GM23338 (cell line): ENCODE data around the gene PTX3. TPM values are rescaled to one million over a fixed set of nuclear protein-coding genes. Genes with fewer than 3 reads are reported as not detected.

Experiments
- ATAC-seq: fragments of 200-7000 bp; cut with Tn5 transposase; 3 replicates; pipeline ENCODE4 v1.9.1; 2020
- DNase-seq: peaks from one replicate; pipeline ENCODE4 v3.0.0-alpha.2; 2015; ENCODE audit warnings: low spot score
- H2AFZ ChIP-seq: fragments of 200-600 bp; sonication (generic); 2 replicates; pipeline ENCODE4 v1.8.0; 2016; ENCODE audit warnings: antibody characterized with exemption, mild to moderate bottlenecking, moderate library complexity
- H3F3A ChIP-seq: fragments of 200-600 bp; sonication (generic); replicated peaks from 2 replicates; pipeline ENCODE4 v1.8.0; 2017; ENCODE audit warnings: antibody characterized with exemption, mixed run types, low read depth
- H3K27ac ChIP-seq: fragments of 200-600 bp; sonication (generic); 2 replicates; pipeline ENCODE4 v1.6.1; 2016; ENCODE audit warnings: low read depth
- H3K27me3 ChIP-seq: fragments of 200-600 bp; sonication (generic); 2 replicates; pipeline ENCODE4 v1.8.0; 2016; ENCODE audit warnings: mild to moderate bottlenecking, mixed run types, moderate library complexity; ENCODE audit not compliant: insufficient read depth
- H3K36me3 ChIP-seq: fragments of 200-600 bp; sonication (generic); 2 replicates; pipeline ENCODE4 v1.8.0; 2016; ENCODE audit warnings: mild to moderate bottlenecking; ENCODE audit not compliant: insufficient read depth
- H3K4me1 ChIP-seq: fragments of 200-600 bp; sonication (generic); 2 replicates; pipeline ENCODE4 v1.8.0; 2016; ENCODE audit warnings: mild to moderate bottlenecking, moderate library complexity; ENCODE audit not compliant: insufficient read depth
- H3K4me2 ChIP-seq: fragments of 200-600 bp; sonication (generic); 2 replicates; pipeline ENCODE4 v1.7.1; 2017; ENCODE audit warnings: mixed run types
- H3K4me3 ChIP-seq: fragments of 200-600 bp; sonication (generic); 2 replicates; pipeline ENCODE4 v1.6.1; 2016; ENCODE audit warnings: mixed run types
- H3K79me2 ChIP-seq: fragments of 200-600 bp; sonication (generic); replicated peaks from 2 replicates; pipeline ENCODE4 v1.8.0; 2017; ENCODE audit warnings: mild to moderate bottlenecking; ENCODE audit not compliant: insufficient read depth
- H3K9me2 ChIP-seq: fragments of 200-600 bp; sonication (generic); 2 replicates; pipeline ENCODE4 v1.8.0; 2017; ENCODE audit not compliant: insufficient read depth
- H4K20me1 ChIP-seq: fragments of 200-600 bp; sonication (generic); replicated peaks from 2 replicates; pipeline ENCODE4 v1.8.0; 2017; ENCODE audit warnings: mild to moderate bottlenecking; ENCODE audit not compliant: insufficient read depth
- H3K27ac Mint-ChIP-seq: 2 replicates; pipeline ENCODE4 v1.8.0; 2020; ENCODE audit warnings: inconsistent platforms, mild to moderate bottlenecking, moderate library complexity, mixed read lengths
- H3K27me3 Mint-ChIP-seq: 3 replicates; pipeline ENCODE4 v1.8.0; 2022; ENCODE audit warnings: low read depth, mild to moderate bottlenecking, moderate library complexity, mixed read lengths, inconsistent platforms; ENCODE audit not compliant: insufficient read depth, poor library complexity
- H3K36me3 Mint-ChIP-seq: 3 replicates; pipeline ENCODE4 v1.8.0; 2021; ENCODE audit warnings: low read depth, mild to moderate bottlenecking, inconsistent platforms, moderate library complexity, mixed read lengths
- H3K4me1 Mint-ChIP-seq: 3 replicates; pipeline ENCODE4 v1.8.0; 2020; ENCODE audit warnings: mild to moderate bottlenecking, inconsistent platforms, mixed read lengths
- H3K4me3 Mint-ChIP-seq: 3 replicates; pipeline ENCODE4 v1.8.0; 2021; ENCODE audit warnings: moderate library complexity, mild to moderate bottlenecking, inconsistent platforms, mixed read lengths
- H3K9me3 Mint-ChIP-seq: 3 replicates; pipeline ENCODE4 v1.8.0; 2020; ENCODE audit warnings: moderate library complexity, mild to moderate bottlenecking, inconsistent platforms, mixed read lengths
- CREB1 ChIP-seq: fragments of 250-450 bp; sonication (Bioruptor Pico); IDR thresholded peaks from 2 replicates; pipeline ENCODE4 v1.5.0; 2020; ENCODE audit warnings: low read depth, mild to moderate bottlenecking, moderate library complexity
- EZH2 ChIP-seq: fragments of 200-600 bp; sonication (generic); IDR thresholded peaks from one replicate; pipeline ENCODE4 v1.8.0; 2017; ENCODE audit warnings: antibody characterized with exemption, mild to moderate bottlenecking, low read depth; ENCODE audit not compliant: unreplicated experiment
- EZH2phosphoT487 ChIP-seq: fragments of 200-600 bp; sonication (generic); IDR thresholded peaks from one replicate; pipeline ENCODE4 v1.8.1; 2018; ENCODE audit warnings: antibody characterized with exemption; ENCODE audit not compliant: unreplicated experiment
- JUNB ChIP-seq: IDR thresholded peaks from one replicate; pipeline ENCODE4 v1.6.1; 2016; ENCODE audit warnings: antibody characterized with exemption; ENCODE audit not compliant: unreplicated experiment
- NANOG ChIP-seq: IDR thresholded peaks from 2 replicates; pipeline ENCODE4 v1.6.1; 2016; ENCODE audit warnings: antibody characterized with exemption, borderline replicate concordance
- POLR2AphosphoS5 ChIP-seq: IDR thresholded peaks from 2 replicates; pipeline ENCODE4 v1.6.1; 2016; ENCODE audit warnings: antibody characterized with exemption, low read depth
- STAT1 ChIP-seq: IDR thresholded peaks from one replicate; pipeline ENCODE4 v1.6.1; 2016; ENCODE audit warnings: antibody characterized with exemption; ENCODE audit not compliant: unreplicated experiment
- ZNF114 ChIP-seq: fragments of 250-450 bp; sonication (Bioruptor Pico); IDR thresholded peaks from 2 replicates; pipeline ENCODE4 v1.5.0; 2020; ENCODE audit warnings: mild to moderate bottlenecking, moderate library complexity
- ZNF331 ChIP-seq: fragments of 250-450 bp; sonication (Bioruptor Pico); IDR thresholded peaks from 2 replicates; pipeline ENCODE4 v1.5.0; 2020; ENCODE audit warnings: low read depth, mild to moderate bottlenecking, moderate library complexity
- polyA plus RNA-seq: library from polyadenylated mRNA; unstranded; fragments of >200 nt; fragmentation: Nextera tagmentation; extraction: Ambion mirVana; gene quantifications from 2 replicates; pipeline ENCODE4 v1.2.1, GENCODE V29; 2016
- total RNA-seq: library from RNA; depleted of rRNA; stranded (reverse); fragments of >200 nt; shearing (Covaris generic); gene quantifications from 2 replicates; pipeline ENCODE4 v1.2.3, GENCODE V29; 2014
- TF ChIP-seq, protein P1 (sequence below): IDR thresholded peaks from one replicate; pipeline ENCODE4 v1.6.1; 2018; ENCODE audit warnings: antibody characterized with exemption; ENCODE audit not compliant: unreplicated experiment
- TF ChIP-seq, protein P2 (sequence below), 2 experiments: fragments of 200-600 bp in 1 of 2; sonication (generic) in 1 of 2; conservative IDR thresholded peaks; 2 replicates each; pipeline versions ENCODE4 v1.5.1 to v1.6.1; 2016 to 2017; ENCODE audit warnings: antibody characterized with exemption in 2 of 2, low read depth in 2 of 2, mild to moderate bottlenecking in 2 of 2, moderate library complexity in 1 of 2
- TF ChIP-seq, protein P3 (sequence below): fragments of 250-450 bp; sonication (Bioruptor Pico); IDR thresholded peaks from 2 replicates; pipeline ENCODE4 v1.5.0; 2020; ENCODE audit warnings: mild to moderate bottlenecking, moderate library complexity
- TF ChIP-seq, protein P4 (sequence below): IDR thresholded peaks from 2 replicates; pipeline ENCODE4 v1.6.1; 2016; ENCODE audit warnings: antibody characterized with exemption

The PTX3 gene
- total and polyA plus RNA-seq, 2 experiments from 2014 or later = 1.2 to 2.4 TPM

DNA sequence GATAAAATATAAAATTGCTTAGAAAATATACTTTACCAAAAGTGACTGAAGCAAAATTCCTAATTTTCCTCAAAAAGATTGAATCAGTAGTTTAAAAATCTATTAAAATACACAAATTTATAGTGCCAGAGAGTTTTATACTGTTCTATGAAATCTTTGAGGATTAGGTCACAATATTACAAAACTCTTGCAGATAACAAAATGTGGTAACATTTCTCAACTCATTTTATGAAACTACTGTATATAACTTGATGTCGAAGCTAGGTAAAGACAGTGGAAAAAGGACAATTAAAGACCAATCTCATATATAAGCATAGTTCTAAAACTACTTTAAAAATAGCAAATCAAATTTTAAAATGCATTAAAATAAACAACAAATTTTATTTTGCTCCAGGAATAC is 50.7 kb downstream of the PTX3 start:
- H3K36me3 Mint-ChIP-seq = peaks cover 8% of the 10 kb centered on the region
- H3K4me1 Mint-ChIP-seq = peaks cover 6% of the 10 kb centered on the region
- Histone ChIP-seq H4K20me1 (no peaks in the 10 kb centered on the region), H3K79me2 (no peaks in the 10 kb centered on the region), H3K27ac (no peak overlapping the region), H3K4me2 (no peak overlapping the region), H3K27me3 (no peaks in the 10 kb centered on the region), H2AFZ (no peak overlapping the region), H3K36me3 (no peaks in the 10 kb centered on the region), H3F3A (no peaks in the 10 kb centered on the region), H3K4me1 (no peaks in the 10 kb centered on the region), H3K4me3 (no peak overlapping the region), H3K9me2 (no peaks in the 10 kb centered on the region)
- H3K9me3 Mint-ChIP-seq = peaks cover 4% of the 10 kb centered on the region; the same call in 2 of the 3 replicates
- peaks cover 4% of the 10 kb centered on the region for H3K27me3 Mint-ChIP-seq
- H3K27ac Mint-ChIP-seq = no peak overlapping the region
- DNase-seq = no peak
- no peak for ATAC-seq
- no peak for TF ChIP-seq STAT1
- TF ChIP-seq, protein P1, sequence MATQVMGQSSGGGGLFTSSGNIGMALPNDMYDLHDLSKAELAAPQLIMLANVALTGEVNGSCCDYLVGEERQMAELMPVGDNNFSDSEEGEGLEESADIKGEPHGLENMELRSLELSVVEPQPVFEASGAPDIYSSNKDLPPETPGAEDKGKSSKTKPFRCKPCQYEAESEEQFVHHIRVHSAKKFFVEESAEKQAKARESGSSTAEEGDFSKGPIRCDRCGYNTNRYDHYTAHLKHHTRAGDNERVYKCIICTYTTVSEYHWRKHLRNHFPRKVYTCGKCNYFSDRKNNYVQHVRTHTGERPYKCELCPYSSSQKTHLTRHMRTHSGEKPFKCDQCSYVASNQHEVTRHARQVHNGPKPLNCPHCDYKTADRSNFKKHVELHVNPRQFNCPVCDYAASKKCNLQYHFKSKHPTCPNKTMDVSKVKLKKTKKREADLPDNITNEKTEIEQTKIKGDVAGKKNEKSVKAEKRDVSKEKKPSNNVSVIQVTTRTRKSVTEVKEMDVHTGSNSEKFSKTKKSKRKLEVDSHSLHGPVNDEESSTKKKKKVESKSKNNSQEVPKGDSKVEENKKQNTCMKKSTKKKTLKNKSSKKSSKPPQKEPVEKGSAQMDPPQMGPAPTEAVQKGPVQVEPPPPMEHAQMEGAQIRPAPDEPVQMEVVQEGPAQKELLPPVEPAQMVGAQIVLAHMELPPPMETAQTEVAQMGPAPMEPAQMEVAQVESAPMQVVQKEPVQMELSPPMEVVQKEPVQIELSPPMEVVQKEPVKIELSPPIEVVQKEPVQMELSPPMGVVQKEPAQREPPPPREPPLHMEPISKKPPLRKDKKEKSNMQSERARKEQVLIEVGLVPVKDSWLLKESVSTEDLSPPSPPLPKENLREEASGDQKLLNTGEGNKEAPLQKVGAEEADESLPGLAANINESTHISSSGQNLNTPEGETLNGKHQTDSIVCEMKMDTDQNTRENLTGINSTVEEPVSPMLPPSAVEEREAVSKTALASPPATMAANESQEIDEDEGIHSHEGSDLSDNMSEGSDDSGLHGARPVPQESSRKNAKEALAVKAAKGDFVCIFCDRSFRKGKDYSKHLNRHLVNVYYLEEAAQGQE = no peak
- no peak for TF ChIP-seq EZH2phosphoT487
- TF ChIP-seq, protein P2, sequence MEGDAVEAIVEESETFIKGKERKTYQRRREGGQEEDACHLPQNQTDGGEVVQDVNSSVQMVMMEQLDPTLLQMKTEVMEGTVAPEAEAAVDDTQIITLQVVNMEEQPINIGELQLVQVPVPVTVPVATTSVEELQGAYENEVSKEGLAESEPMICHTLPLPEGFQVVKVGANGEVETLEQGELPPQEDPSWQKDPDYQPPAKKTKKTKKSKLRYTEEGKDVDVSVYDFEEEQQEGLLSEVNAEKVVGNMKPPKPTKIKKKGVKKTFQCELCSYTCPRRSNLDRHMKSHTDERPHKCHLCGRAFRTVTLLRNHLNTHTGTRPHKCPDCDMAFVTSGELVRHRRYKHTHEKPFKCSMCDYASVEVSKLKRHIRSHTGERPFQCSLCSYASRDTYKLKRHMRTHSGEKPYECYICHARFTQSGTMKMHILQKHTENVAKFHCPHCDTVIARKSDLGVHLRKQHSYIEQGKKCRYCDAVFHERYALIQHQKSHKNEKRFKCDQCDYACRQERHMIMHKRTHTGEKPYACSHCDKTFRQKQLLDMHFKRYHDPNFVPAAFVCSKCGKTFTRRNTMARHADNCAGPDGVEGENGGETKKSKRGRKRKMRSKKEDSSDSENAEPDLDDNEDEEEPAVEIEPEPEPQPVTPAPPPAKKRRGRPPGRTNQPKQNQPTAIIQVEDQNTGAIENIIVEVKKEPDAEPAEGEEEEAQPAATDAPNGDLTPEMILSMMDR (conservative IDR thresholded peaks at IDR 0.05; ENCODE audit: low read depth in 2 of 2) = no peak
- TF ChIP-seq JUNB = no peak
- TF ChIP-seq ZNF331 (CRISPR knock-in tag) = no peak
- no peak for TF ChIP-seq EZH2
- TF ChIP-seq CREB1 (CRISPR knock-in tag) = no peak
- TF ChIP-seq ZNF114 (CRISPR knock-in tag) = no peak
- TF ChIP-seq POLR2AphosphoS5 = no peak
- TF ChIP-seq NANOG = no peak
- TF ChIP-seq, protein P3, sequence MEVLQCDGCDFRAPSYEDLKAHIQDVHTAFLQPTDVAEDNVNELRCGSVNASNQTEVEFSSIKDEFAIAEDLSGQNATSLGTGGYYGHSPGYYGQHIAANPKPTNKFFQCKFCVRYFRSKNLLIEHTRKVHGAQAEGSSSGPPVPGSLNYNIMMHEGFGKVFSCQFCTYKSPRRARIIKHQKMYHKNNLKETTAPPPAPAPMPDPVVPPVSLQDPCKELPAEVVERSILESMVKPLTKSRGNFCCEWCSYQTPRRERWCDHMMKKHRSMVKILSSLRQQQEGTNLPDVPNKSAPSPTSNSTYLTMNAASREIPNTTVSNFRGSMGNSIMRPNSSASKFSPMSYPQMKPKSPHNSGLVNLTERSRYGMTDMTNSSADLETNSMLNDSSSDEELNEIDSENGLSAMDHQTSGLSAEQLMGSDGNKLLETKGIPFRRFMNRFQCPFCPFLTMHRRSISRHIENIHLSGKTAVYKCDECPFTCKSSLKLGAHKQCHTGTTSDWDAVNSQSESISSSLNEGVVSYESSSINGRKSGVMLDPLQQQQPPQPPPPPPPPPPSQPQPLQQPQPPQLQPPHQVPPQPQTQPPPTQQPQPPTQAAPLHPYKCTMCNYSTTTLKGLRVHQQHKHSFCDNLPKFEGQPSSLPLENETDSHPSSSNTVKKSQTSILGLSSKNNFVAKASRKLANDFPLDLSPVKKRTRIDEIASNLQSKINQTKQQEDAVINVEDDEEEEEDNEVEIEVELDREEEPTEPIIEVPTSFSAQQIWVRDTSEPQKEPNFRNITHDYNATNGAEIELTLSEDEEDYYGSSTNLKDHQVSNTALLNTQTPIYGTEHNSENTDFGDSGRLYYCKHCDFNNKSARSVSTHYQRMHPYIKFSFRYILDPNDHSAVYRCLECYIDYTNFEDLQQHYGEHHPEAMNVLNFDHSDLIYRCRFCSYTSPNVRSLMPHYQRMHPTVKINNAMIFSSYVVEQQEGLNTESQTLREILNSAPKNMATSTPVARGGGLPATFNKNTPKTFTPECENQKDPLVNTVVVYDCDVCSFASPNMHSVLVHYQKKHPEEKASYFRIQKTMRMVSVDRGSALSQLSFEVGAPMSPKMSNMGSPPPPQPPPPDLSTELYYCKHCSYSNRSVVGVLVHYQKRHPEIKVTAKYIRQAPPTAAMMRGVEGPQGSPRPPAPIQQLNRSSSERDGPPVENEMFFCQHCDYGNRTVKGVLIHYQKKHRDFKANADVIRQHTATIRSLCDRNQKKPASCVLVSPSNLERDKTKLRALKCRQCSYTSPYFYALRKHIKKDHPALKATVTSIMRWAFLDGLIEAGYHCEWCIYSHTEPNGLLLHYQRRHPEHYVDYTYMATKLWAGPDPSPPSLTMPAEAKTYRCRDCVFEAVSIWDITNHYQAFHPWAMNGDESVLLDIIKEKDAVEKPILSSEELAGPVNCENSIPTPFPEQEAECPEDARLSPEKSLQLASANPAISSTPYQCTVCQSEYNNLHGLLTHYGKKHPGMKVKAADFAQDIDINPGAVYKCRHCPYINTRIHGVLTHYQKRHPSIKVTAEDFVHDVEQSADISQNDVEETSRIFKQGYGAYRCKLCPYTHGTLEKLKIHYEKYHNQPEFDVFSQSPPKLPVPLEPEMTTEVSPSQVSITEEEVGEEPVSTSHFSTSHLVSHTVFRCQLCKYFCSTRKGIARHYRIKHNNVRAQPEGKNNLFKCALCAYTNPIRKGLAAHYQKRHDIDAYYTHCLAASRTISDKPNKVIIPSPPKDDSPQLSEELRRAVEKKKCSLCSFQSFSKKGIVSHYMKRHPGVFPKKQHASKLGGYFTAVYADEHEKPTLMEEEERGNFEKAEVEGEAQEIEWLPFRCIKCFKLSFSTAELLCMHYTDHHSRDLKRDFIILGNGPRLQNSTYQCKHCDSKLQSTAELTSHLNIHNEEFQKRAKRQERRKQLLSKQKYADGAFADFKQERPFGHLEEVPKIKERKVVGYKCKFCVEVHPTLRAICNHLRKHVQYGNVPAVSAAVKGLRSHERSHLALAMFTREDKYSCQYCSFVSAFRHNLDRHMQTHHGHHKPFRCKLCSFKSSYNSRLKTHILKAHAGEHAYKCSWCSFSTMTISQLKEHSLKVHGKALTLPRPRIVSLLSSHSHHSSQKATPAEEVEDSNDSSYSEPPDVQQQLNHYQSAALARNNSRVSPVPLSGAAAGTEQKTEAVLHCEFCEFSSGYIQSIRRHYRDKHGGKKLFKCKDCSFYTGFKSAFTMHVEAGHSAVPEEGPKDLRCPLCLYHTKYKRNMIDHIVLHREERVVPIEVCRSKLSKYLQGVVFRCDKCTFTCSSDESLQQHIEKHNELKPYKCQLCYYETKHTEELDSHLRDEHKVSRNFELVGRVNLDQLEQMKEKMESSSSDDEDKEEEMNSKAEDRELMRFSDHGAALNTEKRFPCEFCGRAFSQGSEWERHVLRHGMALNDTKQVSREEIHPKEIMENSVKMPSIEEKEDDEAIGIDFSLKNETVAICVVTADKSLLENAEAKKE (CRISPR knock-in tag) = no peak
- TF ChIP-seq, protein P4, sequence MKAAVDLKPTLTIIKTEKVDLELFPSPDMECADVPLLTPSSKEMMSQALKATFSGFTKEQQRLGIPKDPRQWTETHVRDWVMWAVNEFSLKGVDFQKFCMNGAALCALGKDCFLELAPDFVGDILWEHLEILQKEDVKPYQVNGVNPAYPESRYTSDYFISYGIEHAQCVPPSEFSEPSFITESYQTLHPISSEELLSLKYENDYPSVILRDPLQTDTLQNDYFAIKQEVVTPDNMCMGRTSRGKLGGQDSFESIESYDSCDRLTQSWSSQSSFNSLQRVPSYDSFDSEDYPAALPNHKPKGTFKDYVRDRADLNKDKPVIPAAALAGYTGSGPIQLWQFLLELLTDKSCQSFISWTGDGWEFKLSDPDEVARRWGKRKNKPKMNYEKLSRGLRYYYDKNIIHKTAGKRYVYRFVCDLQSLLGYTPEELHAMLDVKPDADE = no peak
- no peak overlapping the region for H3K4me3 Mint-ChIP-seq
